Omental fat pad (tissue), 4 donors: ENCODE results near the gene C3orf49. TPM values are rescaled to one million over a fixed set of nuclear protein-coding genes. Genes with fewer than 3 reads are reported as not detected.

ENCODE experiments used
- ATAC-seq: fragments of 150-250 bp; one replicate; pipeline ENCODE4 v1.9.1; 2016; ENCODE audit warnings: mild to moderate bottlenecking, moderate library complexity; ENCODE audit not compliant: low FRiP score
- DNase-seq: peaks from one replicate; pipeline ENCODE4 v3.0.0-alpha.2; 2019; ENCODE audit warnings: low spot score
- CTCF ChIP-seq, 3 donors: fragments of 450-650 bp; IDR thresholded peaks; one replicate each; pipeline ENCODE4 v1.5.1; 2016 to 2017; ENCODE audit warnings: antibody characterized with exemption in 3 of 3, mild to moderate bottlenecking in 3 of 3, moderate library complexity in 2 of 3
- total RNA-seq, 4 donors: library from RNA; depleted of rRNA; stranded (reverse); fragments of >200 nt; gene quantifications; one replicate each; pipeline ENCODE4 v1.1.0, GENCODE V29; 2016

C3orf49 gene
- total RNA-seq, 4 donors from 2014 or later: not detected

- no peak for ATAC-seq
- no peak for DNase-seq
- no peak for TF ChIP-seq CTCF (IDR thresholded peaks at IDR 0.05)
Observed at GRCh38 chr3:63869940-63870614, 51.0 kb downstream of the C3orf49 start.

- ATAC-seq (no peak), DNase-seq (no peak)
- no peak for TF ChIP-seq CTCF (IDR thresholded peaks at IDR 0.05)
Observed at GRCh38 chr3:63870615-63871005, 51.5 kb downstream of the C3orf49 start.

GRCh38 chr3:63872135-63872924 lies 53.2 kb downstream of the C3orf49 start:
- no peak for ATAC-seq
- DNase-seq: no peak
- no peak for TF ChIP-seq CTCF (IDR thresholded peaks at IDR 0.05)

- TF ChIP-seq CTCF (IDR thresholded peaks at IDR 0.05): no peak
- ATAC-seq: no peak
- DNase-seq: no peak
Observed at GRCh38 chr3:63874769-63875168, 55.7 kb downstream of the C3orf49 start.

- no peak for TF ChIP-seq CTCF (IDR thresholded peaks at IDR 0.05)
- no peak for ATAC-seq
Observed at GRCh38 chr3:63875510-63875909, 56.4 kb downstream of the C3orf49 start.

GRCh38 chr3:63876260-63876659 lies 57.2 kb downstream of the C3orf49 start:
- TF ChIP-seq CTCF (IDR thresholded peaks at IDR 0.05): no peak
- ATAC-seq (no peak), DNase-seq (no peak)

More at GRCh38 chr3:63875510-63875909, 56.4 kb downstream of the C3orf49 start:
- no peak for DNase-seq
